DND-41 (cell line): Measurements from ENCODE around the gene HDAC4.

Experiments
- ATAC-seq: fragments of 200-7000 bp; cut with Tn5 transposase; 3 replicates; pipeline ENCODE4 v1.9.1; 2021; ENCODE audit warnings: low read depth; ENCODE audit not compliant: insufficient read depth
- DNase-seq: peaks from one replicate; pipeline ENCODE4 v3.0.0-alpha.2; 2020
- H2AFZ ChIP-seq: 2 replicates; pipeline ENCODE4 v1.6.0; 2012; ENCODE audit warnings: low read depth, low read length
- H3K27ac ChIP-seq: 2 replicates; pipeline ENCODE4 v1.5.1; 2012; ENCODE audit warnings: low read length, inconsistent platforms
- H3K27me3 ChIP-seq: fragments of 200-600 bp; sonication (generic); 2 replicates; pipeline ENCODE4 v1.6.0; 2012; ENCODE audit warnings: low read length, mild to moderate bottlenecking, inconsistent platforms; ENCODE audit not compliant: insufficient read depth, poor library complexity
- H3K36me3 ChIP-seq: 2 replicates; pipeline ENCODE4 v1.5.1; 2012; ENCODE audit warnings: low read length, inconsistent platforms; ENCODE audit not compliant: insufficient read depth
- H3K4me1 ChIP-seq: 2 replicates; pipeline ENCODE4 v1.5.1; 2012; ENCODE audit warnings: mild to moderate bottlenecking, low read length; ENCODE audit not compliant: insufficient read depth
- H3K4me2 ChIP-seq: 2 replicates; pipeline ENCODE4 v1.6.0; 2012; ENCODE audit warnings: mild to moderate bottlenecking, moderate library complexity, low read length, inconsistent platforms; ENCODE audit not compliant: insufficient read depth
- H3K4me3 ChIP-seq, 2 experiments: fragments of 200-600 bp in 1 of 2; shearing (Covaris generic) in 1 of 2; 2 replicates each; pipeline ENCODE4 v1.5.1; 2012 to 2016; ENCODE audit warnings: inconsistent platforms in 2 of 2, low read length in 2 of 2, mild to moderate bottlenecking in 2 of 2, low read depth in 1 of 2, moderate library complexity in 1 of 2
- H3K79me2 ChIP-seq: 2 replicates; pipeline ENCODE4 v1.6.0; 2012; ENCODE audit warnings: low read length, inconsistent platforms; ENCODE audit not compliant: insufficient read depth
- H3K9ac ChIP-seq: 2 replicates; pipeline ENCODE4 v1.6.0; 2012; ENCODE audit warnings: low read depth, mild to moderate bottlenecking, inconsistent platforms, low read length, moderate library complexity
- H3K9me3 ChIP-seq: 2 replicates; pipeline ENCODE4 v1.5.1; 2012; ENCODE audit warnings: low read length, moderate library complexity, mild to moderate bottlenecking, inconsistent platforms; ENCODE audit not compliant: insufficient read depth, severe bottlenecking
- H4K20me1 ChIP-seq: 2 replicates; pipeline ENCODE4 v1.6.0; 2012; ENCODE audit warnings: low read length; ENCODE audit not compliant: insufficient read depth
- CTCF ChIP-seq: IDR thresholded peaks from 2 replicates; pipeline ENCODE4 v1.5.1; 2012; ENCODE audit warnings: borderline replicate concordance, low read length, moderate library complexity, mild to moderate bottlenecking; ENCODE audit not compliant: poor library complexity, severe bottlenecking; ENCODE audit errors: extremely low read depth
- EZH2 ChIP-seq: IDR thresholded peaks from 3 replicates; pipeline ENCODE4 v1.6.1; 2012; ENCODE audit warnings: borderline replicate concordance, low read depth, mild to moderate bottlenecking, moderate library complexity, low read length, inconsistent platforms; ENCODE audit not compliant: severe bottlenecking

Gene HDAC4

GRCh38 chr2:239037559-239037910, 363.3 kb downstream of the HDAC4 start:
- H3K79me2 ChIP-seq: no peaks in the 10 kb centered on the region
- no peak overlapping the region for H2AFZ ChIP-seq
- no peaks in the 10 kb centered on the region for H3K9me3 ChIP-seq
- ATAC-seq: no peak
- peaks cover 3% of the 10 kb centered on the region; the same call in 1 of the 2 replicates for H4K20me1 ChIP-seq
- H3K4me1 ChIP-seq: no peaks in the 10 kb centered on the region
- no peak overlapping the region for H3K4me3 ChIP-seq
- H3K27ac ChIP-seq: no peak overlapping the region
- no peak overlapping the region for H3K4me2 ChIP-seq
- peaks cover 9% of the 10 kb centered on the region for H3K27me3 ChIP-seq
- DNase-seq: no peak
- H3K36me3 ChIP-seq: no peaks in the 10 kb centered on the region
- TF ChIP-seq CTCF (no peak), EZH2 (no peak)
- H3K9ac ChIP-seq: no peak overlapping the region

- H3K36me3 ChIP-seq: no peaks in the 10 kb centered on the region
- no peak overlapping the region for H2AFZ ChIP-seq
- ATAC-seq (no peak), DNase-seq (no peak)
- H3K27ac ChIP-seq: no peak overlapping the region
- no peaks in the 10 kb centered on the region for H3K9me3 ChIP-seq
- peaks cover 9% of the 10 kb centered on the region for H3K27me3 ChIP-seq
- TF ChIP-seq CTCF (no peak), EZH2 (no peak)
- no peak overlapping the region for H3K9ac ChIP-seq
- no peak overlapping the region for H3K4me3 ChIP-seq
- no peaks in the 10 kb centered on the region for H3K79me2 ChIP-seq
- H4K20me1 ChIP-seq: peaks cover 3% of the 10 kb centered on the region; the same call in 1 of the 2 replicates
- H3K4me2 ChIP-seq: no peak overlapping the region
- no peaks in the 10 kb centered on the region for H3K4me1 ChIP-seq
Observed at GRCh38 chr2:239036819-239037558, 363.8 kb downstream of the HDAC4 start.

- no peak for ATAC-seq
- H3K4me2 ChIP-seq: no peak overlapping the region
- no peak for DNase-seq
Observed at GRCh38 chr2:239035997-239036731, 364.7 kb downstream of the HDAC4 start.

More at GRCh38 chr2:239035997-239036731, 364.7 kb downstream of the HDAC4 start:
- H3K79me2 ChIP-seq: no peaks in the 10 kb centered on the region
- no peak overlapping the region for H2AFZ ChIP-seq
- peaks cover 3% of the 10 kb centered on the region; the same call in 1 of the 2 replicates for H4K20me1 ChIP-seq
- TF ChIP-seq EZH2 (no peak), CTCF (no peak)
- H3K27me3 ChIP-seq: peaks cover 12% of the 10 kb centered on the region
- H3K9ac ChIP-seq: no peak overlapping the region
- no peaks in the 10 kb centered on the region for H3K4me1 ChIP-seq
- no peaks in the 10 kb centered on the region for H3K9me3 ChIP-seq
- H3K4me3 ChIP-seq: no peak overlapping the region
- H3K36me3 ChIP-seq: no peaks in the 10 kb centered on the region
- H3K27ac ChIP-seq: no peak overlapping the region
